Kidney (tissue), 14 donors: ENCODE measurements around the gene ARF6. TPM values are rescaled to one million over a fixed set of nuclear protein-coding genes. Genes with fewer than 3 reads are reported as not detected.

Experiments used
- DNase-seq, 5 donors: peaks; one replicate each; pipeline ENCODE4 v3.0.0-alpha.2; 2013 to 2020
- FAIRE-seq: peaks from 2 replicates; lab custom pipeline; 2012; peaks lifted over from hg19 to GRCh38; lab: Jason Lieb, UNC
- H3K27ac ChIP-seq, 2 donors: one replicate each; pipeline ENCODE4 v1.7.0; 2013; ENCODE audit warnings: low read depth in 2 of 2, low read length in 2 of 2, inconsistent platforms in 1 of 2
- H3K27me3 ChIP-seq: one replicate; pipeline ENCODE4 v1.7.1; 2013; ENCODE audit warnings: low read length, inconsistent platforms; ENCODE audit not compliant: control insufficient read depth, insufficient read depth
- H3K36me3 ChIP-seq, 3 donors: one replicate each; pipeline versions ENCODE4 v1.7.0 to v1.7.1; 2013; ENCODE audit warnings: low read length in 3 of 3, control low read depth in 1 of 3, inconsistent platforms in 1 of 3; ENCODE audit not compliant: insufficient read depth in 3 of 3, control insufficient read depth in 2 of 3
- H3K4me1 ChIP-seq, 3 donors: one replicate each; pipeline versions ENCODE4 v1.7.0 to v1.7.1; 2013; ENCODE audit warnings: low read length in 3 of 3, inconsistent platforms in 1 of 3, low read depth in 1 of 3; ENCODE audit not compliant: control insufficient read depth in 2 of 3, insufficient read depth in 2 of 3
- H3K4me3 ChIP-seq, 3 donors: one replicate each; pipeline versions ENCODE4 v1.7.0 to v1.8.1; 2013; ENCODE audit warnings: low read length in 3 of 3, control low read depth in 1 of 3, inconsistent platforms in 1 of 3
- H3K9ac ChIP-seq, 3 donors: one replicate each; pipeline versions ENCODE4 v1.7.0 to v1.7.1; 2013; ENCODE audit warnings: low read length in 3 of 3, control low read depth in 1 of 3, inconsistent platforms in 1 of 3
- H3K9me3 ChIP-seq, 3 donors: one replicate each; pipeline versions ENCODE4 v1.7.0 to v1.7.1; 2013; ENCODE audit warnings: low read length in 3 of 3, control low read depth in 1 of 3, inconsistent platforms in 1 of 3; ENCODE audit not compliant: control insufficient read depth in 2 of 3, insufficient read depth in 1 of 3
- CTCF ChIP-seq: IDR thresholded peaks from 3 replicates; pipeline ENCODE4 v1.5.1; 2012; ENCODE audit warnings: mild to moderate bottlenecking, moderate library complexity, borderline replicate concordance; ENCODE audit not compliant: insufficient read depth; ENCODE audit errors: extremely low read depth
- intact Hi-C: fragments of 100-400 bp; cut with DNase I; formaldehyde crosslinking; loops from one replicate; pipeline ENCODE4 v1.11.1; 2022
- polyA plus RNA-seq: library from polyadenylated mRNA; stranded (reverse); fragments of 350-450 nt; fragmentation: Illumina TruSeq; extraction: RNeasy Lipid Tissue Mini Kit (QIAGEN cat#74804); gene quantifications from one replicate; pipeline ENCODE4 v1.2.3, GENCODE V29; 2014; ENCODE audit warnings: low read depth, low replicate concordance; ENCODE audit not compliant: insufficient read depth
- total RNA-seq: library from RNA; stranded (reverse); fragmentation: NEBNext Ultra II Directional; extraction: Animal tissue kit (Norgen Biotek cat#: 25700); gene quantifications from one replicate; pipeline ENCODE4 v1.2.1, GENCODE V29; 2021
- donor health status: control.
- donor health status: control.
- donor health status: control.
- donor health status: control.
- donor health status: control.
- donor health status: DM: yes; HTN: yes; CAD: no.
- donor health status: Normal renal cell carcinoma (clear cell type).

The ARF6 gene
- total and polyA plus RNA-seq, 2 donors from 2014 or later, result 38.9 to 87.1 TPM

- H3K9me3 ChIP-seq, result no peaks in the 10 kb centered on the region
- no peak overlapping the region for H3K27ac ChIP-seq
- H3K36me3 ChIP-seq, result no peaks in the 10 kb centered on the region
- DNase-seq (no peak), FAIRE-seq (no peak)
- H3K27me3 ChIP-seq, result no peaks in the 10 kb centered on the region
- intact Hi-C loops, result no loop called here
- no peak overlapping the region for H3K9ac ChIP-seq
- peaks cover 0 to 2% (median 0%) of the 10 kb centered on the region in 3 donors for H3K4me1 ChIP-seq
- no peak overlapping the region for H3K4me3 ChIP-seq
- no peak for TF ChIP-seq CTCF
Observed at GRCh38 chr14:49919825-49920659, 27.2 kb downstream of the ARF6 start.

- H3K9me3 ChIP-seq, result no peaks in the 10 kb centered on the region
Observed at GRCh38 chr14:49920935-49921334, 28.1 kb downstream of the ARF6 start.

GRCh38 chr14:49921401-49921800 is 28.5 kb downstream of the ARF6 start:
- FAIRE-seq (no peak), DNase-seq (no peak)
- intact Hi-C loops, result no loop called here
- TF ChIP-seq CTCF, result no peak
- H3K9me3 ChIP-seq, result no peaks in the 10 kb centered on the region
- no peaks in the 10 kb centered on the region for H3K27me3 ChIP-seq
- no peak overlapping the region for H3K4me3 ChIP-seq
- H3K36me3 ChIP-seq, result no peaks in the 10 kb centered on the region
- peaks cover 0 to 2% (median 0%) of the 10 kb centered on the region in 3 donors for H3K4me1 ChIP-seq
- H3K27ac ChIP-seq, result no peak overlapping the region
- H3K9ac ChIP-seq, result no peak overlapping the region

More at GRCh38 chr14:49920935-49921334, 28.1 kb downstream of the ARF6 start:
- H3K4me1 ChIP-seq, result peaks cover 0 to 2% (median 0%) of the 10 kb centered on the region in 3 donors
- H3K27me3 ChIP-seq, result no peaks in the 10 kb centered on the region
- no peak overlapping the region for H3K9ac ChIP-seq
- no peaks in the 10 kb centered on the region for H3K36me3 ChIP-seq
- DNase-seq (no peak), FAIRE-seq (no peak)
- no peak overlapping the region for H3K4me3 ChIP-seq
- intact Hi-C loops, result no loop called here
- TF ChIP-seq CTCF, result no peak
- H3K27ac ChIP-seq, result no peak overlapping the region
